ENCODE data around the gene BRSK2.

The BRSK2 gene

GRCh38 chr11:1368216-1368615 is 21.5 kb upstream of the BRSK2 start:
- no peaks in the 10 kb centered on the region for H3K9me3 ChIP-seq (ENCODE audit: control insufficient read depth, low read length)
- no peak for DNase-seq
- no peak overlapping the region for H3K4me3 ChIP-seq (ENCODE audit: insufficient read depth, low read depth, low read length, poor library complexity, severe bottlenecking)
- no peaks in the 10 kb centered on the region for H3K36me3 ChIP-seq (ENCODE audit: control insufficient read depth, insufficient read depth, low read length)
- no peaks in the 10 kb centered on the region for H3K27me3 ChIP-seq (replicated peaks; ENCODE audit: control insufficient read depth, insufficient read depth, low read length, poor library complexity, severe bottlenecking)
- no peak overlapping the region for H3K27ac ChIP-seq (ENCODE audit: insufficient read depth, low read length, poor library complexity, severe bottlenecking)
- H3K4me1 ChIP-seq (ENCODE audit: control insufficient read depth, insufficient read depth, low read length, poor library complexity, severe bottlenecking): no peaks in the 10 kb centered on the region

- no peak for DNase-seq
- Histone ChIP-seq H3K36me3 (ENCODE audit: control insufficient read depth, insufficient read depth, low read length) (no peaks in the 10 kb centered on the region), H3K4me3 (ENCODE audit: insufficient read depth, low read depth, low read length, poor library complexity, severe bottlenecking) (no peak overlapping the region), H3K4me1 (ENCODE audit: control insufficient read depth, insufficient read depth, low read length, poor library complexity, severe bottlenecking) (no peaks in the 10 kb centered on the region), H3K27ac (ENCODE audit: insufficient read depth, low read length, poor library complexity, severe bottlenecking) (no peak overlapping the region), H3K27me3 (replicated peaks; ENCODE audit: control insufficient read depth, insufficient read depth, low read length, poor library complexity, severe bottlenecking) (no peaks in the 10 kb centered on the region), H3K9me3 (ENCODE audit: control insufficient read depth, low read length) (no peaks in the 10 kb centered on the region)
These were observed 20.8 kb upstream of the BRSK2 start for GRCh38 chr11:1368966-1369365.

DNA sequence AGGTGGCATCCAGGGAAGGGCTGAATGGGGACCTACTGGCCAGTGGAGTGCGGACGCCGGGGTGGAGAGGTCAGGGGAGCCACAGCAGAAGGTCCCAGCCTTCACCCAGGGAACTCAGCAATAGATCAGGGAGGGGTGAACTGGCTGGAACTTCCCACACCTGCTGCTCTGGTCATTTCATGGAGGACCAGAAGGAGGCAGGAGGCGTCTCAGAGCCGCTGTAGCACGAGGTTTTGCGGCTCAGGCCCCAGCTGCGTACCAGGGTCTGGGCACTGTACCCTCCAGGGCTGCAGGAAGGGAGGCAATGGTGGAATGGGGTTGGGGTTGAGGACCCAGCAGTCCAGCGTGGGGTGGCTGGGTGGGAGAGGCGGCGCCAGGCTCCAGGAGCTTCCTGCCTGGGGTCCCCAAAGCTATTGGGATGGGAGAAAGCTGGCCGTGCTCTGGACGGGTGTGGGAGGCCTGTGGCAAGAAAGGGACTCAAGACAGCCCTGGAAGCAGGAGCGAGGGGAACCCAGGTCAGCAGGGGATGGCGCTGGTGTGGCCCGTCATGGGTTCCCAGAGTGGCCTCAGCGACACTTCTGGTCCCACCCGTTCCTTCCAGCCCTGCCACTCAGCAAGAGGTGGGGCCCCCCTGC is 20.2 kb upstream of the BRSK2 start:
- no peak for DNase-seq

GRCh38 chr11:1370186-1371025 is 19.3 kb upstream of the BRSK2 start:
- Histone ChIP-seq H3K36me3 (ENCODE audit: control insufficient read depth, insufficient read depth, low read length) (no peaks in the 10 kb centered on the region), H3K4me1 (ENCODE audit: control insufficient read depth, insufficient read depth, low read length, poor library complexity, severe bottlenecking) (no peaks in the 10 kb centered on the region), H3K27me3 (replicated peaks; ENCODE audit: control insufficient read depth, insufficient read depth, low read length, poor library complexity, severe bottlenecking) (no peaks in the 10 kb centered on the region), H3K27ac (ENCODE audit: insufficient read depth, low read length, poor library complexity, severe bottlenecking) (no peak overlapping the region), H3K9me3 (ENCODE audit: control insufficient read depth, low read length) (no peaks in the 10 kb centered on the region), H3K4me3 (ENCODE audit: insufficient read depth, low read depth, low read length, poor library complexity, severe bottlenecking) (no peak overlapping the region)
- DNase-seq: no peak

More for the DNA sequence above, 20.2 kb upstream of the BRSK2 start:
- Histone ChIP-seq H3K4me3 (ENCODE audit: insufficient read depth, low read depth, low read length, poor library complexity, severe bottlenecking) (no peak overlapping the region), H3K9me3 (ENCODE audit: control insufficient read depth, low read length) (no peaks in the 10 kb centered on the region), H3K27me3 (replicated peaks; ENCODE audit: control insufficient read depth, insufficient read depth, low read length, poor library complexity, severe bottlenecking) (no peaks in the 10 kb centered on the region), H3K27ac (ENCODE audit: insufficient read depth, low read length, poor library complexity, severe bottlenecking) (no peak overlapping the region), H3K36me3 (ENCODE audit: control insufficient read depth, insufficient read depth, low read length) (no peaks in the 10 kb centered on the region), H3K4me1 (ENCODE audit: control insufficient read depth, insufficient read depth, low read length, poor library complexity, severe bottlenecking) (no peaks in the 10 kb centered on the region)

DNA sequence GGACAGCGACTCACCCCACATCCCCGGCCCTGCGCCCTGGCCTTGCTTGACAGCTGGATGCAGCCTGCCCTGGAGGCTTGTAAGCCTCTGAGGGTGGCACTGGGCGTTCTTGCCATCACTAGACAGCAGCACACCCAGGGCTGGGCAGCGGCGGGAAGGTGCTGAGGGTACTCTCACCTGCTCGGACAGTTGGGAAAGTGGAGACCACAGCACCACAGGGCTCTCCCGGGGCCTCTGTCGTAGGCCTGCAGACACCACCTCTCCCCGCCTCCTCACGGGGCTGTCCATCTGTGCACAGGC is 18.8 kb upstream of the BRSK2 start:
- no peaks in the 10 kb centered on the region for H3K27me3 ChIP-seq (replicated peaks; ENCODE audit: control insufficient read depth, insufficient read depth, low read length, poor library complexity, severe bottlenecking)
- H3K36me3 ChIP-seq (ENCODE audit: control insufficient read depth, insufficient read depth, low read length): no peaks in the 10 kb centered on the region
- H3K4me1 ChIP-seq (ENCODE audit: control insufficient read depth, insufficient read depth, low read length, poor library complexity, severe bottlenecking): no peaks in the 10 kb centered on the region
- H3K27ac ChIP-seq (ENCODE audit: insufficient read depth, low read length, poor library complexity, severe bottlenecking): no peak overlapping the region
- no peaks in the 10 kb centered on the region for H3K9me3 ChIP-seq (ENCODE audit: control insufficient read depth, low read length)
- no peak for DNase-seq
- H3K4me3 ChIP-seq (ENCODE audit: insufficient read depth, low read depth, low read length, poor library complexity, severe bottlenecking): no peak overlapping the region

GRCh38 chr11:1371377-1371776 is 18.4 kb upstream of the BRSK2 start:
- no peaks in the 10 kb centered on the region for H3K4me1 ChIP-seq (ENCODE audit: control insufficient read depth, insufficient read depth, low read length, poor library complexity, severe bottlenecking)
- no peaks in the 10 kb centered on the region for H3K27me3 ChIP-seq (replicated peaks; ENCODE audit: control insufficient read depth, insufficient read depth, low read length, poor library complexity, severe bottlenecking)
- no peak overlapping the region for H3K27ac ChIP-seq (ENCODE audit: insufficient read depth, low read length, poor library complexity, severe bottlenecking)
- DNase-seq: no peak
- H3K36me3 ChIP-seq (ENCODE audit: control insufficient read depth, insufficient read depth, low read length): no peaks in the 10 kb centered on the region
- H3K9me3 ChIP-seq (ENCODE audit: control insufficient read depth, low read length): no peaks in the 10 kb centered on the region
- H3K4me3 ChIP-seq (ENCODE audit: insufficient read depth, low read depth, low read length, poor library complexity, severe bottlenecking): no peak overlapping the region

DNA sequence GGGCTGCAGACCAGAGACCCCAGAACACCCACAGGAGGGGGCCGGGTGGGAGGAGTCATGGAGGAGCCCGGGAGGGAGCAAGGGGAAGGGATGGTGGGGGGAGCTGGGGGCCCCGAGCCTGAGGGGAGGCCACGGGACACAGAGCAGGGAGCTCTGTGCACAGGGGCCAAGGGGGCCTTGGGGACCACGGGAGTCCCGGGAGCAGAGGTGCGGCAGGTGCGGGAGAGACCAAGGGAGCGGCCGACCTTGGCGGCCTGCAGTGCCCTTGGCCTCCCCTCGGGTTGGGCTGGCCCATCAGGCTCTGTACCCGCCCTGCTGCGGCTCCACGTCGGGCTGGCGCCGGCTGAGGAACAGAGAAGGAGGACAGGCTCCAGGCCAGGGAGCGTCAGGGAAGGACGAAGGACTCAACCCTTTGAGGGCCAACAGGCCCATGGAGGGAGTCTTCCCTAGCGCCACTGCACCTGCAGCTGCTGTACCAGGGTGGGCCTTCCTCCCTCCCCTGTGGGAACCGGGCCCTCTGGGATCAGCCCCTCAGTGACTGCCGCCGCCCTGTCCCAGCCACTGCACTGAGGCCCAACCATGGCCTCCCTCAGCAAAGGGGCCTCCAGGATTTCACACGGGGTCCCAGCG is 17.8 kb upstream of the BRSK2 start:
- Histone ChIP-seq H3K9me3 (ENCODE audit: control insufficient read depth, low read length) (no peaks in the 10 kb centered on the region), H3K4me3 (ENCODE audit: insufficient read depth, low read depth, low read length, poor library complexity, severe bottlenecking) (no peak overlapping the region), H3K27ac (ENCODE audit: insufficient read depth, low read length, poor library complexity, severe bottlenecking) (no peak overlapping the region), H3K4me1 (ENCODE audit: control insufficient read depth, insufficient read depth, low read length, poor library complexity, severe bottlenecking) (no peaks in the 10 kb centered on the region), H3K27me3 (replicated peaks; ENCODE audit: control insufficient read depth, insufficient read depth, low read length, poor library complexity, severe bottlenecking) (no peaks in the 10 kb centered on the region), H3K36me3 (ENCODE audit: control insufficient read depth, insufficient read depth, low read length) (no peaks in the 10 kb centered on the region)
- DNase-seq: no peak

DNA sequence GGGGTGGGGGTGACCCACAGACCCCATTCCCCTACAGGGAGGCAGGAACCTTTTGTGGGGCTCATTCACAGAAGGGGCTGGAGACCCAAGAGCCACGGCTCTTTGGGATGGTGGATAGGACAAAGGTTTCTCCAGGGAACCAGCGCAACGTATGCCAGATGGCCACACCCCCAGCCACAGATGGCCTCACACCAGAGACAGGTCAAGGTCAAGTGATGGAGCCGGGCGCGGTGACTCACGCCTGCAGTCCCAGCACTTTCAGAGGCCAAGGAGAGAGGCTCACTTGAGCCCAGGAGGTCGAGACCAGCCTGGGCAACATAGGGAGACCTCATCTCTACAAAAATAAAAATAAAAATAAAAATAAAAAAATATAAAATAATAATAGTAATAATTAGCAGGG is 17.1 kb upstream of the BRSK2 start:
- no peaks in the 10 kb centered on the region for H3K36me3 ChIP-seq (ENCODE audit: control insufficient read depth, insufficient read depth, low read length)
- H3K4me3 ChIP-seq (ENCODE audit: insufficient read depth, low read depth, low read length, poor library complexity, severe bottlenecking): no peak overlapping the region
- no peaks in the 10 kb centered on the region for H3K4me1 ChIP-seq (ENCODE audit: control insufficient read depth, insufficient read depth, low read length, poor library complexity, severe bottlenecking)
- no peaks in the 10 kb centered on the region for H3K9me3 ChIP-seq (ENCODE audit: control insufficient read depth, low read length)
- H3K27ac ChIP-seq (ENCODE audit: insufficient read depth, low read length, poor library complexity, severe bottlenecking): no peak overlapping the region
- no peak for DNase-seq
- no peaks in the 10 kb centered on the region for H3K27me3 ChIP-seq (replicated peaks; ENCODE audit: control insufficient read depth, insufficient read depth, low read length, poor library complexity, severe bottlenecking)

DNA sequence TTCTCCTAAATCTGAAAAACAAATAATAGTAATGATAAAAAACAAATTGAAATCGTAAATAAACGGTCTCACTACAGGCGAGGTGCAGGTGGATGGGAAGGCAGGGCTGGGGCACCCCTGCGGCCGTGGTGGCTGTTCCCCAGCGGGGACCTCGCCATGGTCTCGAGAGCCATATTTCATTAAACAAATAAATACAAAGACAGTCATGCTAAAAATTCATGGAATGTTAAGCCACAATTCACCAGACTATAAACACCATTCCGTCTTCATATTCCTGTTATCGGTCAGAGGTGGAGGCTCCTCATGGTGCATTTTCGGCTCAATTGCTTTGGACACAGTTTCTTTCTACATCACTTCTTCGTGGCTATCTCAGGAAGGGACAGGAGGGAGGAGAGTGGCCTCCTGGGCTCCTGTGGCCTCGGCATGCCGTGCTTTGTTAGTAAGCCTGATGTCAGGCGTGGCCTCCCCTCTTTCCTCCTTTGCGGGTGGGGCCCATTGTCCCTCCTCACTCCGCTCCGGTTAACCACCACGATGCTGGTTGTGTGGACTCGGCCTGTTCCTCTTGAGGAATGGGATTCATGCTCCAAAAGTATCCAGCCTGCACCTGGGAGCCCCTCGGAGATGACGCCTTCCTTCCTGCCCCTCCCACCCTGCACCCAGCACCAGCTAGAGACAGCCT is 16.1 kb upstream of the BRSK2 start:
- H3K4me1 ChIP-seq (ENCODE audit: control insufficient read depth, insufficient read depth, low read length, poor library complexity, severe bottlenecking): no peaks in the 10 kb centered on the region
- no peak overlapping the region for H3K27ac ChIP-seq (ENCODE audit: insufficient read depth, low read length, poor library complexity, severe bottlenecking)
- no peaks in the 10 kb centered on the region for H3K27me3 ChIP-seq (replicated peaks; ENCODE audit: control insufficient read depth, insufficient read depth, low read length, poor library complexity, severe bottlenecking)
- H3K36me3 ChIP-seq (ENCODE audit: control insufficient read depth, insufficient read depth, low read length): no peaks in the 10 kb centered on the region
- no peaks in the 10 kb centered on the region for H3K9me3 ChIP-seq (ENCODE audit: control insufficient read depth, low read length)
- DNase-seq: no peak
- no peak overlapping the region for H3K4me3 ChIP-seq (ENCODE audit: insufficient read depth, low read depth, low read length, poor library complexity, severe bottlenecking)
